Stomach smooth muscle (tissue), 2 donors: Measurements from ENCODE around the gene LDLRAD4.
"Not testable (repeated sequence)": the region's sequence is repeated elsewhere in the genome, so short reads cannot be mapped to it uniquely, and the experiment has no call there.

ENCODE experiments used
- H3K27ac ChIP-seq: one replicate; pipeline ENCODE4 v1.7.0; 2013; ENCODE audit warnings: mild to moderate bottlenecking, low read length, inconsistent platforms
- H3K27me3 ChIP-seq, 2 donors: one replicate each; pipeline ENCODE4 v1.7.0; 2013; ENCODE audit warnings: low read length in 2 of 2; ENCODE audit not compliant: insufficient read depth in 2 of 2, control insufficient read depth in 1 of 2
- H3K36me3 ChIP-seq, 2 donors: one replicate each; pipeline ENCODE4 v1.7.0; 2013; ENCODE audit warnings: low read length in 2 of 2; ENCODE audit not compliant: control insufficient read depth in 2 of 2, insufficient read depth in 2 of 2
- H3K4me1 ChIP-seq: one replicate; pipeline ENCODE4 v1.7.0; 2013; ENCODE audit warnings: low read length; ENCODE audit not compliant: control insufficient read depth, insufficient read depth
- H3K4me3 ChIP-seq, 2 donors: one replicate each; pipeline ENCODE4 v1.7.0; 2013; ENCODE audit warnings: low read length in 2 of 2
- H3K9ac ChIP-seq, 2 donors: one replicate each; pipeline ENCODE4 v1.7.0; 2013; ENCODE audit warnings: low read length in 2 of 2, mild to moderate bottlenecking in 1 of 2
- H3K9me3 ChIP-seq, 2 donors: one replicate each; pipeline ENCODE4 v1.7.0; 2013; ENCODE audit warnings: low read length in 2 of 2; ENCODE audit not compliant: control insufficient read depth in 2 of 2
- donor health status: healthy.
- donor health status: Pancreatic carcinoma.

LDLRAD4 gene

DNA sequence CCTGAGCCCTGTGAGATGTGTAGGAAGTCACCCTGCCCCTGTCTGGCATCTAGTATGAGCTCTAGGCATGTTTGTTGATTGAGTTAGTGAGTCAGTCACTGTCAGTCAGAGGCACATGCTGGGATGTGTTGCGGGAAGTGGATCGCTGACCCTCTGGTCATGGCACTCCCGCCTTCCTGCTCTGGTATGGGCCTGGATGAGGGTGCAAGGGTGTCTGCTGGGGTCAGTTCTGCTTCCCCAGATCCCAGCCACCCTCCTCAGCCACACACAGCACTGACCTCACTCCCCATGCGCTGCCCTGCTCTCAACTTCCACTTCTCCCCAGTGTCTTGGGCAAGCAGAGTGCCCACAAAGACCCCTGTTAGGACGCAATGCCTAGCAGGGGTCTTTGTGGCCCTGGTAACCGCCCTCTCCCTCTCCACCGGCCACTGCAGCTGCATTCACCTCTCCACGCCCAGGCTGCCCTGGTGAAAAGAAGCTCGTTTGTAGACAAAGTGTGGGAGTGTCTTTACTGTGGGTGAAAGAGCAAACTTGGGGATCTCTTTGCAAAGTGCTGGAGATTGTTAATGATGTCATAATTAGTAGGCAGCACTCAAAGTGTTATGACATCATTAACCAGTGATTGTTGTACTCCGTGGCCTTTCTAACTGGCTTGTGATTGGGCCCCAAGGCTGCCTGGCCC lies 252.1 kb downstream of the LDLRAD4 start:
- peaks cover 14% of the 10 kb centered on the region for H3K4me1 ChIP-seq
- no peak overlapping the region for H3K27ac ChIP-seq
- H3K9me3 ChIP-seq: no peaks in the 10 kb centered on the region
- no peak overlapping the region for H3K4me3 ChIP-seq
- H3K9ac ChIP-seq: no peak overlapping the region
- no peaks in the 10 kb centered on the region for H3K27me3 ChIP-seq
- no peaks in the 10 kb centered on the region for H3K36me3 ChIP-seq

DNA sequence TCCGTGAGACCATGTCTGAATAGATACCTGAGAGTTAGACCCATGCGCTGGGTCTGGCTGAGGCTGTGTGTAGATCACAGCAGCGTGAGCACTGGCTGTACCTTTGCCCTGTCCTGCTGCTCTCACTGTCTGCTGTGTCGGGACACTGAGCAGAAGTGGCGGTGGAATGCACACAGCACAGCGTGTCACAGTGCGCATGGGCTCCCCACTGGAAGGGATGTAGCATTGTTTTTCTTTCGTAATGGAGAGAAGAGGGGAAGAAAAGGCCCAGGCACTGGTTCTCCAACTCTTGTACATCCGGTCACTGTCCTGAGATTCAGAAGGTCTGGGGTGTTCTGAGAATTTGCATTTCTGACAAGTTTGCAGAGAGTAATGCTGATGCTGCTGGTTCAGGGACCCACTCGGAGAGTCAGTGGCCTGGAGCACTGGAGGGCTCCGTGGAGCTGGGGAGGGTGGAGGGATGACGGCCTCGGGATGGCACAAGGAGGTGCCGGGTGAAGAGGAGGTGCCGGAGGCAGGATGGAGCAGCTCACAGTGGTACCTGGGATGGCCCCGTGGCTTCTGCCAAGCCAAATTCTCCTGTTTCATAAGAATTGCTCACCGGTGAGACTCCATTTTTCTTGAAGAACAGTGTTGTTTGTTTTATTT lies 252.8 kb downstream of the LDLRAD4 start:
- Histone ChIP-seq H3K36me3 (no peaks in the 10 kb centered on the region), H3K4me1 (peaks cover 14% of the 10 kb centered on the region), H3K9me3 (no peaks in the 10 kb centered on the region), H3K9ac (no peak overlapping the region), H3K4me3 (no peak overlapping the region), H3K27me3 (no peaks in the 10 kb centered on the region), H3K27ac (no peak overlapping the region)

DNA sequence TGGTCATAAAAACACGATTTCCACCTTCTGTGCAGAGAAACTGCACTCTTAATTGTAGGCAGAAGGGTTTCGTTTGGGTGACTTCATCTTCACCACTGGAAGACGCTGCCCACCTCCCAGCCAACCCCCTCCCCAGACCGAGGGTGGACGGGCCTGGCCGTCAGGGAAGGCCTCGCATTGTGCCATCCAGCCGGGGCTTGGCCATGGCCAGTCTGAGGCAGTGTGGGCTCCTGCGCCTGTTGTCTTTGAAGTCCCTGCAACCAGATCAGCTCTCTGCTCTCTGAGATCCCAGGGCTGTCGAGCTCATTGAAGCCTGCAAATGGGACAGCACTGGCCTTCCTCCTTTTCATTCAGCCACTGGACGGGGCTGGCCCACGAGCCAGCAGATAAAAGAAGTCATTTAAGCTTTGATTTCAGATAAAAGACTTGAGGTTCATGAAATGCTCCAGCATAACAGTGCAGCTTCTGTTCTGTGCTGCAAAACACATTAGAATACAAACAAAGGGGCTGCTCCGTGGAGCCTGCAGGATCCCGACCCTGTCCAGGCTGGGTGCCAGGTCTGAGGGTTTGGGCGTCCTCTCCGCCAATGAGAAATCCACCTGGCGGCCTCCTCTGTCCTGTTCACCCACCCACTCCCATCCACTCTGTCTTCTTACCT lies 253.5 kb downstream of the LDLRAD4 start:
- Histone ChIP-seq H3K4me1 (peaks cover 14% of the 10 kb centered on the region), H3K36me3 (no peaks in the 10 kb centered on the region), H3K9me3 (no peaks in the 10 kb centered on the region), H3K27ac (no peak overlapping the region), H3K4me3 (no peak overlapping the region), H3K9ac (no peak overlapping the region), H3K27me3 (no peaks in the 10 kb centered on the region)

DNA sequence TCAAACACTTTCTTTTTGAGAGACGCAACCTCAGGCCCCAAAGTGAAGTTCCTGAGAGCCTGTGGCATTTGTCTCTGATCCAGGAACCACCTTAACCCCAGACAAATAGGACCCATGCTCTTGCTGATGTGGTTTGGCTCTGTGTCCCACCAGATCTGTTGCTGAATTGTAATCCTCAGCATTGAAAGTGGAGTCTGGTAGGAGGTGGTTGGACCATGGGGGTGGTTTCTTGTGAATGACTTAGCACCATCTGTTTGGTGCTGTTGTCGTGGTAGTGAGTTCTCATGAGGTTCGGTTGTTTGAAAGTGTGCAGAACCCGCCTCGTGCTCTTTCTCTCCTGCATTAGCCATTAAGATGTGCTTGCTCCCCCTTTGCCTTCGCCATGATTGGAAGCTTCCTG lies 255.2 kb downstream of the LDLRAD4 start:
- H3K4me3 ChIP-seq: no peak overlapping the region
- H3K9me3 ChIP-seq: no peaks in the 10 kb centered on the region
- no peak overlapping the region for H3K9ac ChIP-seq
- no peaks in the 10 kb centered on the region for H3K27me3 ChIP-seq
- H3K4me1 ChIP-seq: peaks cover 14% of the 10 kb centered on the region
- H3K27ac ChIP-seq: no peak overlapping the region
- H3K36me3 ChIP-seq: peaks cover 0 to 2% of the 10 kb centered on the region in 2 donors

DNA sequence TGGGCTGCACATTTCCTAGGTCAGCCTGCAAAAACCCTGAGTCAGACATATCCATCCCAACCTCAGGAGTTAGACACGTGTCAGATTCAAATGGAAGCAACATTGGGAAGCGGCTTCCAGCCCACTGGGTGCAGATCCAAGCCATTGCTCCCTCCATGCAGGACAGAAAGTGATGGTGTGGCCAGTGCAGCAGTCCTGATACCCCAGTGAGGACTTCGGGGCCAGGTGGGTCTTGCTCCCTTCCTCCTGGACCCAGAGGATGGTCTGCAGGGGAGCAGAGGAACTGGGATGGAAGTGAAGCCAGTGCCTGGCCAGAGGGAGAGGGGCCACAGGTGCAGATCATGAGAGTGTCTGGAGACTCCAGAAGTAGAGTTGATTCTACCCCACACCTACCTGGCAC lies 255.8 kb downstream of the LDLRAD4 start:
- H3K4me3 ChIP-seq: no peak overlapping the region
- peaks cover 14% of the 10 kb centered on the region for H3K4me1 ChIP-seq
- no peaks in the 10 kb centered on the region for H3K27me3 ChIP-seq
- H3K9me3 ChIP-seq: no peaks in the 10 kb centered on the region
- H3K36me3 ChIP-seq: peaks cover 0 to 2% of the 10 kb centered on the region in 2 donors
- H3K27ac ChIP-seq: no peak overlapping the region
- no peak overlapping the region for H3K9ac ChIP-seq

DNA sequence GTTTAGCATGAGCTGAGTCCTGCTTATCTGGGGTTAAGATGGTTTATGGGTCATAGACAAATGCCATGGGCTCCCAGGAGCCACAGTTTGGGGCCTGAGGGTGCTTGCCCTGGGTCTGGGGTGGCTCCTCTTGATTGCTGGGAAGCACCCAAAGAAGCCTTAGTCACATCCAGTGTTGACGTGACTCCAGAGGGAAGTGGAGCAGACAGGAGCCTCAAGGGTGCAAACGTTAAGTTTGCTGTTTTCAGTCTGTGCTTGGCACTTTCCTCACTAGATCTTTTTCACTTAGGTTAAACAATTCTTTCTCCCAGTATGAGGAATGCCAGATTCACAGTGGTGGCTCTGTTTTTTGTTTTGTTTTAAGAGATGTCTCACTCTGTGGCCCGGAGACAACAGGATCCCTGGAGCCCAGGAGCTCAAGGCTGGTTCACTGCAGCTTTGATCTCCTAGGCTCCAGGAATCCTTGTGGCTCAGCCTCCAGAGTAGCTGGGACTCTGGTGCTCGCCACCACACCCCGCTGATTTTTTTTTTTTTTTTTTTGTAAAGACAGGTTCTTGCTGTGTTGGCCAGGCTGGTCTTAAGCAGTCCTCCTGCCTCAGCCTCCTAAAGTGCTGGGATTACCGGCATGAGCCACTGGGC lies 256.5 kb downstream of the LDLRAD4 start:
- no peak overlapping the region for H3K4me3 ChIP-seq
- no peaks in the 10 kb centered on the region for H3K27me3 ChIP-seq
- no peaks in the 10 kb centered on the region for H3K9me3 ChIP-seq
- no peak overlapping the region for H3K9ac ChIP-seq
- H3K27ac ChIP-seq: peak overlapping the region; percentile 6
- H3K36me3 ChIP-seq: peaks cover 0 to 2% of the 10 kb centered on the region in 2 donors
- H3K4me1 ChIP-seq: peaks cover 14% of the 10 kb centered on the region

DNA sequence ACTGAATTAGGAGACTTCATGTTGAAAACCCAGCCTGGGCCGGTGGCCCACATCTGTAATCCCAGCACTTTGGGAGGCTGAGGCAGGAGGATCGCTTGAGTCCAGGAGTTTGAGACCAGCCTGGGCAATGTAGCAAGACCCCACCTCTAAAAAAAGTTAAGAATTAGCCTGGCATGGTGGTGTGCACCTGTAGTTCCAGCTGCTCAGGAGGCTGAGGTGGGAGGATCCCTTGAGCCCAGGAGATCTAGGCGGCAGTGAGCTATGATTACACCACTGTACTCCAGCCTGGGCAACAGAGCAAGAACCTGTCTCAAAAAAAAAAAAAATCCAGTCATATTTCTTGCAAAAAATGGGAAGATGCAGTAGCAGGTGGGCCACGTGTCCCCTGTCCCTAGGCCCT lies 257.8 kb downstream of the LDLRAD4 start:
- not testable (repeated sequence) for H3K27me3 ChIP-seq, H3K9me3 ChIP-seq, H3K4me3 ChIP-seq, H3K27ac ChIP-seq, H3K36me3 ChIP-seq, H3K9ac ChIP-seq
- peaks cover 11% of the 10 kb centered on the region for H3K4me1 ChIP-seq

DNA sequence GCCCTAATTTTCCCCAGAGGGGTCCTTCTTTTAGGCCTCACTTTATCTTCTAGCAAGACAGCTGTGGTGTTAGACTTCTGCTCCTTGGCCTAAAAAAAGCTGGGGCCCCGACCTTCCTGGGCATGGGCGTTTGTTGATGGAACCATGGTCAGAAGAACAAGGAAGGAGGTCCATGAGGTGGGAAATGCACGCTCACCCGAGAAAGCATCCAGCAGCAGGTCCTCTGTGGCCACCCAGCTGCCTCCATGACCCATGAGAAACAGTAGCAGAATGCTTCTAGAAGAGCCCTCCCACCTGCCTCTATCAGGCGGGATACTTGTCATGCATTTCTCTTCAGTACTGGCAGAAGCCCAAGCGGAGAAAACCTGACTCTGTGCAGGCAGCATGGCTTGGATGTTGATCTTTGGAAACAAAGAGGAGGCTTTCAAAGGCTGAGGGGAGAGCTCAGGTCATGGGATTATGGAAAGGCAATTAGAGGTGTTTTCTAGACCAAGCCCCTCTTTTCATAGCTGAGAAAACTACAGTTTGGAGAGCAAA lies 258.7 kb downstream of the LDLRAD4 start:
- Histone ChIP-seq H3K27ac (no peak overlapping the region), H3K4me1 (peaks cover 8% of the 10 kb centered on the region), H3K9ac (no peak overlapping the region), H3K36me3 (peaks cover 0 to 2% of the 10 kb centered on the region in 2 donors), H3K27me3 (no peaks in the 10 kb centered on the region), H3K4me3 (no peak overlapping the region), H3K9me3 (no peaks in the 10 kb centered on the region)

DNA sequence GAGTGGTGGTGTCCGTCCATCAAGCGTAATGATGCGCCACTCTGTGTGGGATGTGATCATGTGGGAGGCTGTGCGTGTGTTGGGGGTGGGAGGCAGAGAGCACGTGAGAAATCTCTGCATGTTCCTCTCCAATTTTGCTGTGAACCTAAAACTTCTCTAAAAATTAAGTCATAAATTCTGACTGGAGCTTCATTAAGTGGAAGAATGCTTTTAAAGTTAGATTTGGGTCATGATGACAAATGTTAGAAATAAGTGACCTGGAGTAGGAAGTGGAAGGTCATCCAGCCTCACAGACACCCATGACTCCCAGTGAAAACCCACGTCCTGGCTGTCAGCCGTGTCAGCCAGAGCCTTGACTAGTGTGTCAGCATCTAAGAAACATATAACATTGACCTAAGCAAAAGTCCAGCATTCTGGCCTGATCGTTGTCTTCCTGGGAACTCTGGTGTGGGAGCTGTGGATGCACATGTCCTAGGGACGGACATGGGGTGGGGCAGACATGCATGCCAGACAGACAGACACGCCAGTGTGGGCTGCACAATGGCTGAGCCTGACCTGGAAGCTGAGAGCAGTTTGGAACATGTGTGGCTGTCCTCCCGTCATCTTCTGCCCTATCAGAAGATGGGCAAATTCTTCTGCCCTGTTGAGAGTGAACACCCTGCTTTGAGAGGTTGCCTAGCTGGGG lies 262.2 kb downstream of the LDLRAD4 start:
- no peaks in the 10 kb centered on the region for H3K4me1 ChIP-seq
- no peaks in the 10 kb centered on the region for H3K9me3 ChIP-seq
- H3K9ac ChIP-seq: no peak overlapping the region
- no peak overlapping the region for H3K27ac ChIP-seq
- H3K4me3 ChIP-seq: no peak overlapping the region
- peaks cover 0 to 2% of the 10 kb centered on the region in 2 donors for H3K36me3 ChIP-seq
- no peaks in the 10 kb centered on the region for H3K27me3 ChIP-seq

DNA sequence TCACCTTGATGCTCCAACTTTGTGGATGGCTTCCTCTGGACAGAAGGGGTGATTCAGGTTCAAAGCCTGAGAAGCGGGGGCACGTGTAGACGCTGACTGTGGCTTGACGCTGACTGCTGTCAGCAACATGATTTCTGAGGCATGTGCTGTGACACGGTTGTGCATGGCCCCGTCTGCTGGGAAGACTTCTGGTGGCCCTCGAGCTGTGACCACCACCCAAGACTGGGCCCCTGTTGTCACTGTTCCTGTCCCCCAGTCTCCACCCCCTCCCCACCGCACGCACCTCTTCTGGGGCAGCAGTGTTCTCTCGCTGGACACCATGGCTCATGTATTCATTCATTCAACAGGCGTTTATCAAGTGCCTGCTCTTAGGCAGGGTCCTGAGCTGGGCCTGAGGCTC lies 262.8 kb downstream of the LDLRAD4 start:
- Histone ChIP-seq H3K4me3 (no peak overlapping the region), H3K36me3 (peaks cover 0 to 2% of the 10 kb centered on the region in 2 donors), H3K27me3 (no peaks in the 10 kb centered on the region), H3K27ac (no peak overlapping the region), H3K9ac (no peak overlapping the region), H3K9me3 (no peaks in the 10 kb centered on the region), H3K4me1 (no peaks in the 10 kb centered on the region)
